ENCODE data around the gene COX4I1.

COX4I1 gene

GRCh38 chr16:85854935-85855334 is 55.4 kb downstream of the COX4I1 start:
- no peak overlapping the region for H3K4me3 ChIP-seq (ENCODE audit: low read depth in 1 of 2, low read length in 2 of 2)
- H3K27me3 ChIP-seq (ENCODE audit: control insufficient read depth in 1 of 2, insufficient read depth in 2 of 2, low read length in 2 of 2), result no peaks in the 10 kb centered on the region
- peaks cover 0 to 3% of the 10 kb centered on the region in 2 donors for H3K4me1 ChIP-seq (ENCODE audit: control insufficient read depth in 1 of 2, insufficient read depth in 2 of 2, low read length in 2 of 2)
- no peak overlapping the region for H3K27ac ChIP-seq (ENCODE audit: low read depth, low read length)
- H3K36me3 ChIP-seq (ENCODE audit: control insufficient read depth in 1 of 2, insufficient read depth in 2 of 2, low read length in 2 of 2), result no peaks in the 10 kb centered on the region
- H3K9ac ChIP-seq (ENCODE audit: low read depth in 1 of 2, low read length in 2 of 2), result no peak overlapping the region
- peaks cover 0 to 2% of the 10 kb centered on the region in 2 donors for H3K9me3 ChIP-seq (ENCODE audit: control insufficient read depth in 1 of 2, low read length in 2 of 2)

GRCh38 chr16:85856079-85856478 is 56.6 kb downstream of the COX4I1 start:
- no peaks in the 10 kb centered on the region for H3K36me3 ChIP-seq (ENCODE audit: control insufficient read depth in 1 of 2, insufficient read depth in 2 of 2, low read length in 2 of 2)
- H3K4me3 ChIP-seq (ENCODE audit: low read depth in 1 of 2, low read length in 2 of 2), result no peak overlapping the region
- H3K27ac ChIP-seq (ENCODE audit: low read depth, low read length), result no peak overlapping the region
- peaks cover 0 to 2% of the 10 kb centered on the region in 2 donors for H3K9me3 ChIP-seq (ENCODE audit: control insufficient read depth in 1 of 2, low read length in 2 of 2)
- no peaks in the 10 kb centered on the region for H3K4me1 ChIP-seq (ENCODE audit: control insufficient read depth in 1 of 2, insufficient read depth in 2 of 2, low read length in 2 of 2)
- H3K9ac ChIP-seq (ENCODE audit: low read depth in 1 of 2, low read length in 2 of 2), result no peak overlapping the region
- no peaks in the 10 kb centered on the region for H3K27me3 ChIP-seq (ENCODE audit: control insufficient read depth in 1 of 2, insufficient read depth in 2 of 2, low read length in 2 of 2)

- H3K4me3 ChIP-seq (ENCODE audit: low read depth in 1 of 2, low read length in 2 of 2), result no peak overlapping the region
- H3K9ac ChIP-seq (ENCODE audit: low read depth in 1 of 2, low read length in 2 of 2), result no peak overlapping the region
- H3K27me3 ChIP-seq (ENCODE audit: control insufficient read depth in 1 of 2, insufficient read depth in 2 of 2, low read length in 2 of 2), result no peaks in the 10 kb centered on the region
- H3K9me3 ChIP-seq (ENCODE audit: control insufficient read depth in 1 of 2, low read length in 2 of 2), result peaks cover 0 to 2% of the 10 kb centered on the region in 2 donors
- no peak overlapping the region for H3K27ac ChIP-seq (ENCODE audit: low read depth, low read length)
- H3K36me3 ChIP-seq (ENCODE audit: control insufficient read depth in 1 of 2, insufficient read depth in 2 of 2, low read length in 2 of 2), result no peaks in the 10 kb centered on the region
- H3K4me1 ChIP-seq (ENCODE audit: control insufficient read depth in 1 of 2, insufficient read depth in 2 of 2, low read length in 2 of 2), result no peaks in the 10 kb centered on the region
Observed at GRCh38 chr16:85856585-85856984, 57.1 kb downstream of the COX4I1 start.
